SU-DHL-6 (cell line): ENCODE measurements around the gene FGD5.

Experiments
- EZH2phosphoT487 ChIP-seq: fragments of 200-600 bp; sonication (generic), shearing (Covaris generic); conservative IDR thresholded peaks from 2 replicates; pipeline ENCODE4 v1.6.1; 2018; ENCODE audit warnings: mild to moderate bottlenecking, antibody characterized with exemption, low read length, moderate library complexity, mixed read lengths
- TF ChIP-seq, protein P1 (sequence below): fragments of 200-600 bp; sonication (generic); IDR thresholded peaks from one replicate; pipeline ENCODE4 v1.5.1; 2017; ENCODE audit warnings: antibody characterized with exemption, mild to moderate bottlenecking, low read length, moderate library complexity; ENCODE audit not compliant: insufficient read depth, poor library complexity, severe bottlenecking

DNA sequence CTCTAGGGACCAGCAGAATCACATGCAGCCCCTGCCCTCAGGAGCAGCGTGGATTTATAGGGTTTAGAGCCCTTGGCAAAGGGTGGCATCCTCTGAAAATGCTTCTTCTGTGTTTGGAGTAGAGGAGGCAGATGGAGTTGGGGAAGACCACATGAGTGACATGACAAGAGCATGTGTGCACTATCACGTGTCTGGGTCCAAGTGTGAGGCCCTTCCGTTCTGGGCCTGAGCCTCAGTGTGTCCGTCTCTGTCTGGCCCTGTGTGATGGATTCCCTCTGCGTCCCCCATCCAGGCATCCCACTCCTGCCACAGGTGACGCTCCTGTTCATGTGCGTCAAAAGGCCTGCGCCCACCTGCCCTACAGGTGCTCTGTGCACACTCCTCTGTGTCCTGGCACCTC is 30.1 kb downstream of the FGD5 start:
- TF ChIP-seq EZH2phosphoT487: no peak
- TF ChIP-seq, protein P1, sequence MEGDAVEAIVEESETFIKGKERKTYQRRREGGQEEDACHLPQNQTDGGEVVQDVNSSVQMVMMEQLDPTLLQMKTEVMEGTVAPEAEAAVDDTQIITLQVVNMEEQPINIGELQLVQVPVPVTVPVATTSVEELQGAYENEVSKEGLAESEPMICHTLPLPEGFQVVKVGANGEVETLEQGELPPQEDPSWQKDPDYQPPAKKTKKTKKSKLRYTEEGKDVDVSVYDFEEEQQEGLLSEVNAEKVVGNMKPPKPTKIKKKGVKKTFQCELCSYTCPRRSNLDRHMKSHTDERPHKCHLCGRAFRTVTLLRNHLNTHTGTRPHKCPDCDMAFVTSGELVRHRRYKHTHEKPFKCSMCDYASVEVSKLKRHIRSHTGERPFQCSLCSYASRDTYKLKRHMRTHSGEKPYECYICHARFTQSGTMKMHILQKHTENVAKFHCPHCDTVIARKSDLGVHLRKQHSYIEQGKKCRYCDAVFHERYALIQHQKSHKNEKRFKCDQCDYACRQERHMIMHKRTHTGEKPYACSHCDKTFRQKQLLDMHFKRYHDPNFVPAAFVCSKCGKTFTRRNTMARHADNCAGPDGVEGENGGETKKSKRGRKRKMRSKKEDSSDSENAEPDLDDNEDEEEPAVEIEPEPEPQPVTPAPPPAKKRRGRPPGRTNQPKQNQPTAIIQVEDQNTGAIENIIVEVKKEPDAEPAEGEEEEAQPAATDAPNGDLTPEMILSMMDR: no peak
